H9 (cell line): ENCODE data around the gene ABCG1. TPM values are rescaled to one million over a fixed set of nuclear protein-coding genes. Genes with fewer than 3 reads are reported as not detected.

Source experiments
- DNase-seq: peaks from one replicate; pipeline ENCODE4 v3.0.0-alpha.2; 2017
- H2AFZ ChIP-seq: one replicate; pipeline ENCODE4 v1.6.1; 2013; ENCODE audit warnings: mild to moderate bottlenecking, low read length, control low read depth, moderate library complexity
- H2AK5ac ChIP-seq: 2 replicates; pipeline ENCODE4 v1.6.1; 2013; ENCODE audit warnings: low read length, control low read depth, mixed read lengths; ENCODE audit not compliant: insufficient read length
- H2BK120ac ChIP-seq: one replicate; pipeline ENCODE4 v1.6.1; 2013; ENCODE audit warnings: low read depth, mild to moderate bottlenecking, low read length, control low read depth, inconsistent platforms; ENCODE audit not compliant: poor library complexity, severe bottlenecking
- H2BK12ac ChIP-seq: 2 replicates; pipeline ENCODE4 v1.6.1; 2013; ENCODE audit warnings: low read length, control low read depth, mixed read lengths, low read depth; ENCODE audit not compliant: insufficient read length
- H2BK15ac ChIP-seq: 2 replicates; pipeline ENCODE4 v1.6.1; 2013; ENCODE audit warnings: low read depth, low read length, control low read depth
- H2BK20ac ChIP-seq: one replicate; pipeline ENCODE4 v1.6.1; 2013; ENCODE audit warnings: low read depth, mild to moderate bottlenecking, low read length, control low read depth, inconsistent platforms; ENCODE audit not compliant: poor library complexity, severe bottlenecking
- H2BK5ac ChIP-seq: 2 replicates; pipeline ENCODE4 v1.6.1; 2013; ENCODE audit warnings: low read length, control low read depth, mixed read lengths; ENCODE audit not compliant: insufficient read length
- H3K14ac ChIP-seq: 2 replicates; pipeline ENCODE4 v1.6.1; 2013; ENCODE audit warnings: low read length, control low read depth; ENCODE audit not compliant: insufficient read depth
- H3K18ac ChIP-seq: 2 replicates; pipeline ENCODE4 v1.6.1; 2013; ENCODE audit warnings: low read depth, mild to moderate bottlenecking, mixed read lengths, low read length, control low read depth; ENCODE audit not compliant: insufficient read length
- H3K23ac ChIP-seq: 2 replicates; pipeline ENCODE4 v1.6.1; 2013; ENCODE audit warnings: low read length, control low read depth, mixed read lengths, low read depth; ENCODE audit not compliant: insufficient read length
- H3K23me2 ChIP-seq: 2 replicates; pipeline ENCODE4 v1.6.1; 2013; ENCODE audit warnings: low read depth, mild to moderate bottlenecking, mixed read lengths, low read length, control low read depth; ENCODE audit not compliant: insufficient read length, poor library complexity, severe bottlenecking
- H3K27ac ChIP-seq: 2 replicates; pipeline ENCODE4 v1.5.1; 2013; ENCODE audit warnings: low read length, control low read depth, mixed read lengths, low read depth; ENCODE audit not compliant: insufficient read length
- H3K27me3 ChIP-seq: 2 replicates; pipeline ENCODE4 v1.6.1; 2013; ENCODE audit warnings: low read length, control low read depth, inconsistent platforms; ENCODE audit not compliant: insufficient read depth
- H3K4ac ChIP-seq: 2 replicates; pipeline ENCODE4 v1.6.1; 2013; ENCODE audit warnings: low read depth, mild to moderate bottlenecking, control low read depth, inconsistent platforms, low read length, moderate library complexity
- H3K4me1 ChIP-seq: 2 replicates; pipeline ENCODE4 v1.6.1; 2013; ENCODE audit warnings: low read length, control low read depth, inconsistent platforms; ENCODE audit not compliant: insufficient read depth
- H3K4me2 ChIP-seq: 2 replicates; pipeline ENCODE4 v1.6.1; 2013; ENCODE audit warnings: low read length, control low read depth, mixed read lengths; ENCODE audit not compliant: insufficient read length, insufficient read depth
- H3K56ac ChIP-seq: 2 replicates; pipeline ENCODE4 v1.6.1; 2013; ENCODE audit warnings: low read depth, mild to moderate bottlenecking, mixed read lengths, low read length, control low read depth; ENCODE audit not compliant: insufficient read length
- H3K79me1 ChIP-seq: 2 replicates; pipeline ENCODE4 v1.6.1; 2013; ENCODE audit warnings: low read depth, mild to moderate bottlenecking, moderate library complexity, low read length, control low read depth, inconsistent platforms; ENCODE audit not compliant: insufficient read depth, poor library complexity, severe bottlenecking
- H3K79me2 ChIP-seq: 2 replicates; pipeline ENCODE4 v1.6.1; 2013; ENCODE audit warnings: low read length, control low read depth, inconsistent platforms; ENCODE audit not compliant: insufficient read depth
- H3K9ac ChIP-seq: 2 replicates; pipeline ENCODE4 v1.6.1; 2013; ENCODE audit warnings: low read length, control low read depth, mixed read lengths; ENCODE audit not compliant: insufficient read length; ENCODE audit errors: extremely low read depth
- H3K9me3 ChIP-seq: one replicate; pipeline ENCODE4 v1.6.1; 2013; ENCODE audit warnings: low read depth, low read length, inconsistent platforms; ENCODE audit not compliant: control insufficient read depth
- H3T11ph ChIP-seq: one replicate; pipeline ENCODE4 v1.6.1; 2013; ENCODE audit warnings: mild to moderate bottlenecking, low read length, control low read depth, inconsistent platforms
- H4K20me1 ChIP-seq: one replicate; pipeline ENCODE4 v1.6.1; 2013; ENCODE audit not compliant: control insufficient read depth, insufficient read length, insufficient read depth
- H4K5ac ChIP-seq: 2 replicates; pipeline ENCODE4 v1.6.1; 2013; ENCODE audit warnings: low read depth, mild to moderate bottlenecking, mixed read lengths, low read length, control low read depth; ENCODE audit not compliant: insufficient read length
- H4K8ac ChIP-seq: replicated peaks from 2 replicates; pipeline ENCODE4 v1.6.1; 2013; ENCODE audit warnings: low read length, control low read depth, mixed read lengths, low read depth; ENCODE audit not compliant: insufficient read length
- H4K91ac ChIP-seq: 2 replicates; pipeline ENCODE4 v1.6.1; 2013; ENCODE audit warnings: low read depth, mild to moderate bottlenecking, moderate library complexity, mixed read lengths, low read length, control low read depth; ENCODE audit not compliant: insufficient read length
- H3K27ac Mint-ChIP-seq, 3 experiments: 2 replicates in 2 of 3; 3 replicates in 1 of 3; pipeline ENCODE4 v1.8.0; 2020 to 2021; ENCODE audit warnings: mixed read lengths in 3 of 3, mild to moderate bottlenecking in 1 of 3, moderate library complexity in 1 of 3
- H3K27me3 Mint-ChIP-seq: 2 replicates; pipeline ENCODE4 v1.8.0; 2021; ENCODE audit warnings: low read depth, mild to moderate bottlenecking, moderate library complexity, mixed read lengths
- H3K36me3 Mint-ChIP-seq, 3 experiments: 2 replicates in 2 of 3; 3 replicates in 1 of 3; pipeline ENCODE4 v1.8.0; 2020 to 2021; ENCODE audit warnings: low read depth in 3 of 3, mixed read lengths in 3 of 3; ENCODE audit not compliant: insufficient read depth in 1 of 3
- H3K4me1 Mint-ChIP-seq, 2 experiments: 2 replicates each; pipeline ENCODE4 v1.8.0; 2020; ENCODE audit warnings: mixed read lengths in 2 of 2
- H3K4me3 Mint-ChIP-seq, 2 experiments: 2 replicates in 1 of 2; 3 replicates in 1 of 2; pipeline ENCODE4 v1.8.0; 2020 to 2021; ENCODE audit warnings: mild to moderate bottlenecking in 2 of 2, mixed read lengths in 2 of 2, moderate library complexity in 1 of 2
- H3K9me3 Mint-ChIP-seq, 2 experiments: 2 replicates in 1 of 2; 3 replicates in 1 of 2; pipeline ENCODE4 v1.8.0; 2020; ENCODE audit warnings: mild to moderate bottlenecking in 2 of 2, mixed read lengths in 2 of 2, moderate library complexity in 1 of 2
- WGBS: extraction: QIAGEN DNeasy Blood & Tissue Kit; methylation state at CpG from one replicate; pipeline ENCODE4 v1.1.7; 2013; ENCODE audit warnings: missing lambda C conversion rate, low lambda C conversion rate, mixed read lengths; ENCODE audit not compliant: insufficient read length; ENCODE audit errors: extremely low coverage; 5-methylcytosine and 5-hydroxymethylcytosine counted together
- total RNA-seq: library from RNA; stranded (reverse); gene quantifications from 2 replicates; pipeline ENCODE4 v1.2.1, GENCODE V29; 2021
- TF ChIP-seq, protein P1 (sequence below): fragments of 200-600 bp; sonication (generic); conservative IDR thresholded peaks from 3 replicates; pipeline ENCODE4 v1.8.0; 2021; ENCODE audit warnings: antibody characterized with exemption, mild to moderate bottlenecking

ABCG1 gene
- total RNA-seq, 1 experiment from 2014 or later: 0.83 TPM

DNA sequence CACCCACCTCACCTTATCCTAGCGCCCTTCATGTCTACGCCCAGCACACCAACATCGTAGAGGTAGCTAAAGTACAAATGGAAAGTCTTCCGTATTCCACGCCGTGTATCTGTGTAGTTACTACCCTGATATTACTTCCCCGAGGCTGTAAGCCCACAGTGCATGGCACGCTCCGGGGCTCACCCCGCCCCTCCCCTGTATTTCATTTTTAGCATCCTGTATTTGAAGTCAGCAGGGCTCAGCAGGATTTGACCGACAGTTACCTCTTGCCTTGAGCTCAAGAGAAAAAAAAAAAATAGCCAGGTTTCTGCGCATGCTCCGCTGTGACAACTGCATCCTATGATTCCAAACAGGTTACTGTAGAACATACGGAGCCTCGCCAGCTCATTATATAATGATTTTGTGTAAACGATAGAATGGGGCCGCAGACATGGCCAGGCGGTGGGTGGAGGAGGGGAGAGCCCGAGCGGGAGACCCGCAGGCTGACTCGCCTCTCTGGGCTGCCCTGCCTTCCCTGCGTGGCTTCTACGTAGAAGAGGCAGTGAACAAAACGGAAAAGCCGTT, 1.3 kb downstream of the ABCG1 start:
- H3K79me2 ChIP-seq: no peaks in the 10 kb centered on the region

More for the DNA sequence above, 1.3 kb downstream of the ABCG1 start:
- H3K56ac ChIP-seq: no peak overlapping the region
- H2AFZ ChIP-seq: no peak overlapping the region
- H3K9me3 Mint-ChIP-seq: peaks cover 17% of the 10 kb centered on the region in 2 experiments
- peaks cover 2 to 4% (median 2%) of the 10 kb centered on the region in 3 experiments; a peak in 4 of 7 replicates for H3K36me3 Mint-ChIP-seq
- H3K4me2 ChIP-seq: peak overlapping the region; percentile 86
- no peak overlapping the region for H3K23ac ChIP-seq
- H4K5ac ChIP-seq: no peak overlapping the region
- H3K9ac ChIP-seq: no peak overlapping the region
- no peak overlapping the region for H3K27ac ChIP-seq
- H3K23me2 ChIP-seq: peaks cover 17% of the 10 kb centered on the region
- H4K8ac ChIP-seq: no peak overlapping the region
- no peak overlapping the region for H3K14ac ChIP-seq
- peaks cover 10% of the 10 kb centered on the region in 2 experiments for H3K4me1 Mint-ChIP-seq
- H2BK5ac ChIP-seq: no peak overlapping the region
- H3K18ac ChIP-seq: no peak overlapping the region
- H3K79me1 ChIP-seq: no peaks in the 10 kb centered on the region
- no peak overlapping the region for H3K4ac ChIP-seq
- TF ChIP-seq, protein P1, sequence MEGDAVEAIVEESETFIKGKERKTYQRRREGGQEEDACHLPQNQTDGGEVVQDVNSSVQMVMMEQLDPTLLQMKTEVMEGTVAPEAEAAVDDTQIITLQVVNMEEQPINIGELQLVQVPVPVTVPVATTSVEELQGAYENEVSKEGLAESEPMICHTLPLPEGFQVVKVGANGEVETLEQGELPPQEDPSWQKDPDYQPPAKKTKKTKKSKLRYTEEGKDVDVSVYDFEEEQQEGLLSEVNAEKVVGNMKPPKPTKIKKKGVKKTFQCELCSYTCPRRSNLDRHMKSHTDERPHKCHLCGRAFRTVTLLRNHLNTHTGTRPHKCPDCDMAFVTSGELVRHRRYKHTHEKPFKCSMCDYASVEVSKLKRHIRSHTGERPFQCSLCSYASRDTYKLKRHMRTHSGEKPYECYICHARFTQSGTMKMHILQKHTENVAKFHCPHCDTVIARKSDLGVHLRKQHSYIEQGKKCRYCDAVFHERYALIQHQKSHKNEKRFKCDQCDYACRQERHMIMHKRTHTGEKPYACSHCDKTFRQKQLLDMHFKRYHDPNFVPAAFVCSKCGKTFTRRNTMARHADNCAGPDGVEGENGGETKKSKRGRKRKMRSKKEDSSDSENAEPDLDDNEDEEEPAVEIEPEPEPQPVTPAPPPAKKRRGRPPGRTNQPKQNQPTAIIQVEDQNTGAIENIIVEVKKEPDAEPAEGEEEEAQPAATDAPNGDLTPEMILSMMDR: no peak
- no peak overlapping the region for H2BK12ac ChIP-seq
- H3K4me3 Mint-ChIP-seq: peak overlapping the region; percentile 62 to 90
- no peak overlapping the region for H3T11ph ChIP-seq
- peaks cover 3% of the 10 kb centered on the region; the same call in 1 of the 2 replicates for H3K27me3 ChIP-seq
- WGBS: no CpG with 5 or more reads among the region's 26 CpGs
- H4K91ac ChIP-seq: no peak overlapping the region
- no peaks in the 10 kb centered on the region for H3K9me3 ChIP-seq
- H2AK5ac ChIP-seq: no peak overlapping the region
- peak; percentile 56 for DNase-seq
- peak overlapping the region in 2 of 3 experiments; percentile 8 to 59; a peak in 1 of 7 replicates for H3K27ac Mint-ChIP-seq
- H3K27me3 Mint-ChIP-seq: peaks cover 92% of the 10 kb centered on the region
- no peaks in the 10 kb centered on the region for H3K4me1 ChIP-seq
- H2BK20ac ChIP-seq: no peak overlapping the region
- no peaks in the 10 kb centered on the region for H4K20me1 ChIP-seq
- no peak overlapping the region for H2BK120ac ChIP-seq
- no peak overlapping the region for H2BK15ac ChIP-seq
